GM10248 (cell line): ENCODE results near the gene SYNE1.

Source experiments
- CTCF ChIA-PET: fragments of 300-600 bp; sonication (Branson Sonifier 250); formaldehyde crosslinking; extraction: SDS; loops from one replicate; lab custom pipeline; 2021; ENCODE audit warnings: antibody characterized with exemption; lab: Yijun Ruan, JAX
- POLR2A ChIA-PET: fragments of 350-650 bp; sonication (Branson Sonifier 250); formaldehyde crosslinking; extraction: SDS; loops from one replicate; lab custom pipeline; 2020; ENCODE audit warnings: antibody characterized with exemption; lab: Yijun Ruan, JAX
- DNase-seq: peaks from one replicate; pipeline ENCODE4 v3.0.0; 2012; ENCODE audit errors: extremely low spot score
- TF ChIP-seq, protein P1 (sequence below): IDR thresholded peaks from 2 replicates; pipeline ENCODE4 v1.5.1; 2012; ENCODE audit warnings: mild to moderate bottlenecking, low read depth; ENCODE audit errors: extremely low read depth, missing control alignments, control extremely low read depth

The SYNE1 gene

DNA sequence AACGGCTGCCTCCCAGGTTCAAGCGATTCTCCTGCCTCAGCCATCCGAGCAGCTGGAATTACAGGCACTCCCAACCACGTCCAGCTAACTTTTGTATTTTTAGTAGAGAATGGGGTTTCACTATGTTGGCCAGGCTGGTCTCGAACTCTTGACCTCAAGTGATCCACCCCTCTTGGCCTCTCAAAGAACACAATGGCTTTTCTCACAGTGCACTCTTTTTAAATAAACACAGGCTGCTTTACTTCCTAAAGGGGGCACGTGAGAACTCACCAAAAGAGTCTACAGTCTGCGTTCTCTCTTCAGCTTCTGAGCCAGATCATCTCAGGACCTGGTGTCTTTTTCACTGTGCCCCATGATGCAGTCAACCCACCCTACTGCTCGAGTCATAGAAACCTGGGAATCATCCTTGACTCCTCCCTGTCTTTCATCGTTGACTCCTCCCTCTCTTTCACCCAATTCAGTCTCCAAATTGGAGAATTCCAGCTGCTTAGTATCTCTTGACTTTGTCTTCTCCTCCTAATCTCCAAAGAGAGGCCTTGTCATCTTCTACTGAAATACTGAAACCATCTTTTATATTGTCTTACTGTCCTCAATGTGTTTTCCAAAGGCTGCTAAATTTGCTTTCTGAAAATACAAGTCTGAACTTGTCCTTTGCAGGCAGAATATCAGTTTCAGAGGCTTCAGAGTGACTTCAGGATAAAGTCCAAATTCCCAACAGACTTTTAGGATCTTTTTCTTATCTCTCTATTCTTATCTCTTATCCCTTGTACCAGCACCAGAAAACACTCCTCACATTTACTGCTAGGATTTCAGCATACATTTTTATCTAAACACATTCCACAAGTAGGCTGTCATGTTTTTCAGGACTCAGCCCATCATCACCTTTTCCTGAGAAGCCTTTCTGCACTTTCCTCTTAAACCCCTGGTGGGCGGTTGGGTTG is 323.4 kb downstream of the SYNE1 start:
- CTCF ChIA-PET: interaction anchor here (1.1 to 1.2 kb wide), 2 partner anchors 13 to 25 kb away, joined by 5 read pairs; no protein-coding TSS in a partner anchor
- POLR2A ChIA-PET: no interaction called here
- TF ChIP-seq, protein P1, sequence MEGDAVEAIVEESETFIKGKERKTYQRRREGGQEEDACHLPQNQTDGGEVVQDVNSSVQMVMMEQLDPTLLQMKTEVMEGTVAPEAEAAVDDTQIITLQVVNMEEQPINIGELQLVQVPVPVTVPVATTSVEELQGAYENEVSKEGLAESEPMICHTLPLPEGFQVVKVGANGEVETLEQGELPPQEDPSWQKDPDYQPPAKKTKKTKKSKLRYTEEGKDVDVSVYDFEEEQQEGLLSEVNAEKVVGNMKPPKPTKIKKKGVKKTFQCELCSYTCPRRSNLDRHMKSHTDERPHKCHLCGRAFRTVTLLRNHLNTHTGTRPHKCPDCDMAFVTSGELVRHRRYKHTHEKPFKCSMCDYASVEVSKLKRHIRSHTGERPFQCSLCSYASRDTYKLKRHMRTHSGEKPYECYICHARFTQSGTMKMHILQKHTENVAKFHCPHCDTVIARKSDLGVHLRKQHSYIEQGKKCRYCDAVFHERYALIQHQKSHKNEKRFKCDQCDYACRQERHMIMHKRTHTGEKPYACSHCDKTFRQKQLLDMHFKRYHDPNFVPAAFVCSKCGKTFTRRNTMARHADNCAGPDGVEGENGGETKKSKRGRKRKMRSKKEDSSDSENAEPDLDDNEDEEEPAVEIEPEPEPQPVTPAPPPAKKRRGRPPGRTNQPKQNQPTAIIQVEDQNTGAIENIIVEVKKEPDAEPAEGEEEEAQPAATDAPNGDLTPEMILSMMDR: no peak
- no peak for DNase-seq

DNA sequence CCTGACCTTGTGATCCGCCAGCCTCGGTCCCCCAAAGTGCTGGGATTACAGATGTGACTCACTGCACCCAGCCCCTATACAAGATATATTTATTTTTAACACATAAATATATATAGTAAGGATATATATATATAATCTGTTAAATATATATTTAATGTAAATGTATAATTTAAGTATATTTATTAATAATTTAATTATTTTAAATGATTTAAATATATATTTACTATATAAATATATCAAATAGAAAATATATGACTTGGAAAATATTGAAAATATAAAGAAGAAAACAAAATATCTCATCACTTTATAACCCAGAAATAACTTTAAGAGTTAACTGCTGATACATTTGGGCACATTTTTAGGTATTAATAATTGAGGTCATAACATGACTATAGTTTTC is 324.7 kb downstream of the SYNE1 start:
- no peak for DNase-seq
- TF ChIP-seq, protein P1: no peak
- CTCF ChIA-PET: no interaction called here
- POLR2A ChIA-PET: no interaction called here

DNA sequence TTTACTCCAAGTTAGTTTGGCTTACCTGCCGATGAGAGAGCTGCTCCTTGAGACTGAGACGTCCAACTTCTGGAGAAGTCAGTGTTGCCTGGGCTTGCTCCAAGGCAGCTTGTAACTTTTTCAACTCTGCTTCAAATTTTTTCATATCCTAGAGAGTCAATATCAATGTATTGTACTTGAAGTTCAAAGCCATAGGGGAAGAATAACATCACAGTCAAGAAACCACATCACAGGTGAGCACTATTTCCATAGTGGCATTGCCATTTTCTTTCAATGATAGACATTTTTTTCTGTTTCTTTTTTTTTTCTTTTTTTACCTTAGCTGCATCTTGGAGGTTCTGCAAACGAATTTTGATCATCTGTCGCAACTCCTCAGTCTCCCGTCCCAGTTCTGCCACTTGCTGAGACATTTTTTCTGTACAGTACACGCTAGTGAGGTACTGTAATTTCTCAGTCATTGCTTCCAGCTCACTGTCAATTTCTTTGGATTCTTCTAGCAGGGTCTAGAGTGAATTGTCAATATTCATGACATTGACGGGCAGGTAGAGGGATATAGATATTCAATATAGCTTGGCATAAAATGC is 326.7 kb downstream of the SYNE1 start:
- CTCF ChIA-PET: interaction anchor here (1.7 to 2.5 kb wide), 3 partner anchors 9 to 28 kb away, joined by 6 to 14 read pairs (median 9); no protein-coding TSS in a partner anchor
- TF ChIP-seq, protein P1: no peak
- DNase-seq: no peak
- POLR2A ChIA-PET: no interaction called here

DNA sequence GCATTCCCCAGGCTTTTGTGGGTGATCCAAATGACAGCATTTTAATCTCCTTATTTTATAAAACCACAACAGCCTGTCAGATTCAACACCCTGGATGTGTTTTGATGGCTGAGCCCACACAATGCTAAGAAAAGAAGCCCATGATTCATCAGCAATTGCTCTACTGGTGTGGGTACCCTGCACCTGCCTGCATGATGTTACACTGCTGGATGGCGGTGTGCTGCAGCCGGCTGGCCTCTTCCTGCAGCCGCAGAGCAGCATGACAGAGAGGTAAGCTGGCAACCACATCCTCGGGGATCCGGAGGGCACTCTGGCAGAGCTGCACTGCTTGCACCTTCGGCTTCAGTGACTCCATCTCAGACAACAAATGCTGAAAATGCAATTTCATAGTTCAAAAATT is 327.5 kb downstream of the SYNE1 start:
- no peak for DNase-seq
- TF ChIP-seq, protein P1: no peak
- ChIA-PET CTCF (interaction anchor here (1.7 to 2.5 kb wide), 3 partner anchors 8 to 29 kb away, joined by 6 to 14 read pairs (median 9); no protein-coding TSS in a partner anchor), POLR2A (no interaction called here)

DNA sequence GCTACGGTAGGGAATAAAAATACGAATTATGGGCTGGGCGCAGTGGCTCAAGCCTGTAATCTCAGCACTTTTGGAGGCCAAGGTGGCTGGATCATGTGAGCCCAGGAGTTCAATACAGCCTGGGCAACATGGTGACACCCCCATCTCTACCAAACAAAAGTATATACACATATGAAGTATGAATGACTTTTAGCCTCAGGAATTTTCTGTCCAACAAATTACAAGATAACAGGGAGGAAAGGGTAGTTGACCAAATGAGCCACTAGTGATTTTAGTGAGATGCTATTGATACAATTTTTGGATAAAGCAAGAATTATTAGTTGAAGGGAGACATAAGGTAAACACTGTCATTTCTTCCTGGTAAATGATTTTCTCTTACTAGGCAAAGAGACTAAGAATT is 328.2 kb downstream of the SYNE1 start:
- POLR2A ChIA-PET: no interaction called here

DNA sequence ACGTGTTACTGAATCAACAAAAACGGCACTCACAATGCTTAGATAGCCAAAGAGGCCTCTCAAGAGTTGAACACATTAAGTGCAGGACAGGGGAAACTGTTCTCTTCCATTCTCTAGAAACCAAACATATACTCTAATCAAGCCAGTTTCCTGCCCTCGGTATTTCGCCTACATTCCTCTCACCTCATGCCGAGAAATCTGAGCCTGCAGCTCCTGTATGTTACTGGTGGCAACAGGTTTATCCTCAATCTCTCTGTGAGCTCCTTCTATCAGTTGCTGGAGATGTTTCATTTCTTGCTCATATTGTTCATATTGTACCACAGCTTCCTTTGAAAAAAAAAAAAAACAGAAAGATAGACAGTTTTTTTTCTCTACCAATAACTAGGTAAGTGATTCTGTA is 328.9 kb downstream of the SYNE1 start:
- ChIA-PET POLR2A (no interaction called here), CTCF (interaction anchor here (0.6 kb wide), 1 partner anchor 104 kb away, joined by 3 read pairs; no protein-coding TSS in a partner anchor)
- TF ChIP-seq, protein P1: no peak
- DNase-seq: no peak

More for the DNA sequence above, 328.2 kb downstream of the SYNE1 start:
- no peak for DNase-seq
- CTCF ChIA-PET: no interaction called here
- TF ChIP-seq, protein P1: no peak
